Right lobe of liver (tissue), 4 donors: ENCODE data around the gene WDR5B.

Experiments
- POLR2A ChIP-seq: fragments of 450-650 bp; IDR thresholded peaks from one replicate; pipeline ENCODE4 v1.6.1; 2017; ENCODE audit warnings: antibody characterized with exemption, mild to moderate bottlenecking
- TF ChIP-seq, protein P1 (sequence below), 4 donors: fragments of 200-600 bp in 3 of 4; fragments of 450-650 bp in 1 of 4; IDR thresholded peaks; one replicate each; pipeline versions ENCODE4 v1.5.1 to v1.8.0; 2016 to 2022; ENCODE audit warnings: antibody characterized with exemption in 4 of 4, mild to moderate bottlenecking in 2 of 4
- donor health status: DM: no; HTN: no; CAD: no.
- donor health status: DM: no; HTN: no; CAD: no.
- donor health status: DM: no; HTN: yes; CAD: no.

DNA sequence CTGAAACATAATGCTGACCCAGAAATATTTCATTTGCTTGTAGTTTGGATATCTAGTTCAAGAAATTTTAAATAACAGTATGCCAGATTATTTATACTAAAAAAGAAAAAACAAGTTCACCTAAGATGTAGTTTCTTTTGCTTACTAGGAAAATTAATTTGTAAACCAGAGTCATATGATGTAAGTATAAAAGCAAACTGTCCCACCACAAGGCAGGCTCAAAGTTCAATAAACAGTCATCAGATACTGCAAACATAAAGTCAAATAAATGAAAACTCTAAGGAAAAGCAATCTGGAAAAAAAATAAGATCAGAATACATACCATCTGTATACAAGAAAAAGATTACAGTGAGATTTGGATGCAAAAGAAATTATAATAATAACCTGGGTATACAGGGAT is 40.2 kb upstream of the WDR5B start:
- TF ChIP-seq, protein P1, sequence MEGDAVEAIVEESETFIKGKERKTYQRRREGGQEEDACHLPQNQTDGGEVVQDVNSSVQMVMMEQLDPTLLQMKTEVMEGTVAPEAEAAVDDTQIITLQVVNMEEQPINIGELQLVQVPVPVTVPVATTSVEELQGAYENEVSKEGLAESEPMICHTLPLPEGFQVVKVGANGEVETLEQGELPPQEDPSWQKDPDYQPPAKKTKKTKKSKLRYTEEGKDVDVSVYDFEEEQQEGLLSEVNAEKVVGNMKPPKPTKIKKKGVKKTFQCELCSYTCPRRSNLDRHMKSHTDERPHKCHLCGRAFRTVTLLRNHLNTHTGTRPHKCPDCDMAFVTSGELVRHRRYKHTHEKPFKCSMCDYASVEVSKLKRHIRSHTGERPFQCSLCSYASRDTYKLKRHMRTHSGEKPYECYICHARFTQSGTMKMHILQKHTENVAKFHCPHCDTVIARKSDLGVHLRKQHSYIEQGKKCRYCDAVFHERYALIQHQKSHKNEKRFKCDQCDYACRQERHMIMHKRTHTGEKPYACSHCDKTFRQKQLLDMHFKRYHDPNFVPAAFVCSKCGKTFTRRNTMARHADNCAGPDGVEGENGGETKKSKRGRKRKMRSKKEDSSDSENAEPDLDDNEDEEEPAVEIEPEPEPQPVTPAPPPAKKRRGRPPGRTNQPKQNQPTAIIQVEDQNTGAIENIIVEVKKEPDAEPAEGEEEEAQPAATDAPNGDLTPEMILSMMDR (IDR thresholded peaks at IDR 0.05) = no peak
- TF ChIP-seq POLR2A = no peak
